Mammary epithelial cell (primary cell): ENCODE results near the gene SLC29A3.

Experiments
- CTCF ChIP-seq, 2 donors: IDR thresholded peaks in 1 of 2; conservative IDR thresholded peaks in 1 of 2; 2 replicates each; pipeline ENCODE4 v1.5.1; 2011 to 2012; ENCODE audit warnings: inconsistent platforms in 2 of 2, low read length in 2 of 2, mild to moderate bottlenecking in 2 of 2, control low read depth in 1 of 2, low read depth in 1 of 2; ENCODE audit not compliant: insufficient read depth in 1 of 2; ENCODE audit errors: extremely low read depth in 1 of 2
- EZH2 ChIP-seq: IDR thresholded peaks from 2 replicates; pipeline ENCODE4 v1.6.1; 2012; ENCODE audit warnings: low read length, inconsistent platforms, borderline replicate concordance

GRCh38 chr10:71270301-71271220, 48.5 kb upstream of the SLC29A3 start:
- TF ChIP-seq CTCF (conservative IDR thresholded peaks at IDR 0.05 in 1 of 2, IDR thresholded peaks at IDR 0.05 in 1 of 2; ENCODE audit: extremely low read depth in 1 of 2, insufficient read depth in 1 of 2, low read depth in 1 of 2, low read length in 2 of 2) (peak; percentile 63 to 71), EZH2 (no peak)
